H1 (cell line): ENCODE results near the gene TUBGCP2. TPM values are rescaled to one million over a fixed set of nuclear protein-coding genes. Genes with fewer than 3 reads are reported as not detected.

ENCODE experiments used
- BCL11A ChIP-seq, 2 experiments: IDR thresholded peaks; one replicate each; pipeline ENCODE4 v1.6.1; 2011; ENCODE audit warnings: low read depth in 2 of 2, low read length in 2 of 2, mild to moderate bottlenecking in 2 of 2
- EZH2 ChIP-seq: fragments of 200-600 bp; sonication (generic); IDR thresholded peaks from 2 replicates; pipeline ENCODE4 v1.7.1; 2012; ENCODE audit warnings: low read depth, mild to moderate bottlenecking, moderate library complexity, low read length, inconsistent platforms; ENCODE audit not compliant: severe bottlenecking
- SIRT6 ChIP-seq: IDR thresholded peaks from one replicate; pipeline ENCODE4 v1.7.1; 2012; ENCODE audit warnings: low read length, inconsistent platforms
- TEAD4 ChIP-seq: IDR thresholded peaks from 2 replicates; pipeline ENCODE4 v1.6.1; 2012; ENCODE audit warnings: low read depth, low read length, inconsistent platforms, mixed read lengths
- polyA plus RNA-seq, 7 experiments: library from polyadenylated mRNA; depleted of rRNA in 3 of 7; stranded (reverse) in 5 of 7; unstranded in 2 of 7; fragments of >200 nt in 5 of 7; fragments of 200-250 nt in 2 of 7; gene quantifications; 1 replicate in 5 of 7; 2 replicates in 1 of 7; 4 replicates in 1 of 7; pipeline versions ENCODE4 v1.2.1 to v1.2.3, GENCODE V29; 2011 to 2013; ENCODE audit warnings: missing spikeins in 2 of 7, mixed read lengths in 2 of 7
- total RNA-seq: library from RNA; stranded (reverse); fragmentation: NEBNext Ultra II Directional; extraction: Animal tissue kit (Norgen Biotek cat#: 25700); gene quantifications from 2 replicates; pipeline ENCODE4 v1.2.1, GENCODE V29; 2021

Gene TUBGCP2
- total and polyA plus RNA-seq, 2 of the 8 experiments (the other 6 are each of a cell fraction or from before 2014, with no cell fraction given), result 34.9 to 51.9 TPM

DNA sequence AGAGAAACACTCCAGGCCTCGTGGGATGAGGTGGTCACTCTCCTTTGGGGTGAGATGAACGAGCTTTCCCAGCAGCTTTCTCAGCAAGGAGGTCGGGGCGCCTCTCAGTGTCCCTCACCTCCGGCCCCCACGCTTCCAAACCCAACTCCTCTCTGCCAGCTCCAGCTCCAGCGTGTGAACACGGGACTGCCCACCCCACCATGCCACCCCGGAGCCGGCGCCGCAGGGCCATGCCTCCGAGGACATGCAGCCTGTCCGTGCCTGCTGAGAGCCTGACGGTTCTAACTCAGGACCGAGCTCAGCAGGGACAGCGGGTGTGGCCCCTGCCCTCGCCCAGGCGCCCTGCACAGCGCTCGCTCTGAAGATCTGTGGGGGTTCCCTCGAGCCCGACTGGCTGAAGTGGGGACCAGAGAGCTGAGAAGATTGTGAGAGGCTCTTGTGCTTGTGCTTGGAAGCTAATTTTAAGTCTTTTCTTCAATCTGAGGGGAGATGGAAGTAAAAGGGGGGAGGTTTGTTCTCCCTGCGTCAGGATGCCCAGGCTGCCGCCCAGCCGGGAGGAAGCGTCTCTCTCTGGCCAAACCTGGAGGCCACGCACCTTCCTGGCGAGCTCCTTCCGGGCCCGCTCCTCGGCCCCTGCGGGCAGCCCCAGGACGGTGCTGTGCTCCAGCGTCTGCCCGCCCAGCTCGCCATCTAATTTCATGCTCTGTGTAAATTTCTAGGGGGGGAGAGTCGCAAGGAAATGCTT lies 26.9 kb downstream of the TUBGCP2 start (continued):
- TF ChIP-seq TEAD4, result no peak
- TF ChIP-seq EZH2, result no peak
- TF ChIP-seq BCL11A (IDR thresholded peaks at IDR 0.05; ENCODE audit: low read depth in 2 of 2, low read length in 2 of 2), result no peak
- TF ChIP-seq SIRT6, result no peak
